ENCODE data around the gene HEATR5A. TPM values are rescaled to one million over a fixed set of nuclear protein-coding genes. Genes with fewer than 3 reads are reported as not detected.
A peak's percentile ranks its signal among the peaks of the same experiment; 100 is the strongest.

Gene HEATR5A
- total and polyA plus RNA-seq, 8 donors, result 3.6 to 92.8 (median 20.7) TPM

- TF ChIP-seq CTCF (IDR thresholded peaks at IDR 0.05) (no peak), POLR2AphosphoS5 (IDR thresholded peaks at IDR 0.05) (no peak), EP300 (IDR thresholded peaks at IDR 0.05) (no peak), POLR2A (IDR thresholded peaks at IDR 0.05) (no peak)
- intact Hi-C loops (cut with DNase I; ENCODE audit: low total_unique reads), result no loop called here
- 84 to 93% (median 87%) methylated on average over 3 of the region's 3 CpGs for WGBS, 5 donors
- no peaks in the 10 kb centered on the region for H3K9me3 ChIP-seq
- H3K27me3 ChIP-seq, result no peaks in the 10 kb centered on the region
- DNase-seq, result no peak
- no peak overlapping the region for H3K4me3 ChIP-seq
- H3K36me3 ChIP-seq, result no peaks in the 10 kb centered on the region
- peaks cover 0 to 10% (median 8%) of the 10 kb centered on the region in 4 donors for H3K4me1 ChIP-seq
- no peak overlapping the region for H3K27ac ChIP-seq
These were observed 41.2 kb upstream of the HEATR5A start for GRCh38 chr14:31461545-31461944.

- H3K4me1 ChIP-seq, result peaks cover 12 to 42% (median 29%) of the 10 kb centered on the region in 4 donors
- no peaks in the 10 kb centered on the region for H3K27me3 ChIP-seq
- TF ChIP-seq POLR2A (IDR thresholded peaks at IDR 0.05), result no peak
- TF ChIP-seq POLR2AphosphoS5 (IDR thresholded peaks at IDR 0.05), result no peak
- TF ChIP-seq CTCF (IDR thresholded peaks at IDR 0.05), result no peak
- TF ChIP-seq EP300 (IDR thresholded peaks at IDR 0.05), result no peak
- H3K9me3 ChIP-seq, result no peaks in the 10 kb centered on the region
- H3K27ac ChIP-seq, result peak overlapping the region in 4 of 5 donors; percentile 90 to 92 (median 92)
- DNase-seq, result peak in 1 of 2 donors; percentile 10
- H3K4me3 ChIP-seq, result peak overlapping the region; percentile 61 to 84 (median 70)
- H3K36me3 ChIP-seq, result peaks cover 1 to 2% (median 1%) of the 10 kb centered on the region in 4 donors
- WGBS, 5 donors, result 25 to 37% (median 32%) methylated on average over 11 of the region's 11 CpGs
- intact Hi-C loops (cut with DNase I; ENCODE audit: low total_unique reads), result no loop called here
These were observed 37.6 kb upstream of the HEATR5A start for GRCh38 chr14:31457665-31458659.

GRCh38 chr14:31456841-31457664 lies 36.7 kb upstream of the HEATR5A start, which contains the start of gene DTD2:
Gene DTD2 (minus strand): TSS chr14:31457506. CDS start chr14:31457393, 113 bp downstream.
- WGBS, 5 donors, result 1 to 4% (median 3%) methylated on average over 59 to 70 of the region's 70 CpGs
- H3K27ac ChIP-seq, result peak within 1 kb of the TSS; percentile 89 to 92 (median 91)
- H3K36me3 ChIP-seq, result peaks cover 10 to 11% (median 10%) of the 10 kb centered on the region in 4 donors
- H3K4me1 ChIP-seq, result peaks cover 12 to 42% (median 29%) of the 10 kb centered on the region in 4 donors
- TF ChIP-seq POLR2AphosphoS5 (IDR thresholded peaks at IDR 0.05), result peak; percentile 61 to 90 (median 84)
- TF ChIP-seq CTCF (IDR thresholded peaks at IDR 0.05), result no peak
- peak in 2 of 4 donors; percentile 16 to 33 for TF ChIP-seq POLR2A (IDR thresholded peaks at IDR 0.05)
- DNase-seq, result peak; percentile 96 to 98
- no peaks in the 10 kb centered on the region for H3K27me3 ChIP-seq
- peak within 1 kb of the TSS; percentile 61 to 84 (median 70) for H3K4me3 ChIP-seq
- intact Hi-C loops (cut with DNase I; ENCODE audit: low total_unique reads), result no loop called here
- H3K9me3 ChIP-seq, result no peaks in the 10 kb centered on the region
